ENCODE data around the gene ME3. TPM values are rescaled to one million over a fixed set of nuclear protein-coding genes. Genes with fewer than 3 reads are reported as not detected.
A peak's percentile ranks its signal among the peaks of the same experiment; 100 is the strongest.
"Not testable (repeated sequence)": the region's sequence is repeated elsewhere in the genome, so short reads cannot be mapped to it uniquely, and the experiment has no call there.

ME3 gene
- total RNA-seq, 1 experiment from 2014 or later, result 33.8 TPM

DNA sequence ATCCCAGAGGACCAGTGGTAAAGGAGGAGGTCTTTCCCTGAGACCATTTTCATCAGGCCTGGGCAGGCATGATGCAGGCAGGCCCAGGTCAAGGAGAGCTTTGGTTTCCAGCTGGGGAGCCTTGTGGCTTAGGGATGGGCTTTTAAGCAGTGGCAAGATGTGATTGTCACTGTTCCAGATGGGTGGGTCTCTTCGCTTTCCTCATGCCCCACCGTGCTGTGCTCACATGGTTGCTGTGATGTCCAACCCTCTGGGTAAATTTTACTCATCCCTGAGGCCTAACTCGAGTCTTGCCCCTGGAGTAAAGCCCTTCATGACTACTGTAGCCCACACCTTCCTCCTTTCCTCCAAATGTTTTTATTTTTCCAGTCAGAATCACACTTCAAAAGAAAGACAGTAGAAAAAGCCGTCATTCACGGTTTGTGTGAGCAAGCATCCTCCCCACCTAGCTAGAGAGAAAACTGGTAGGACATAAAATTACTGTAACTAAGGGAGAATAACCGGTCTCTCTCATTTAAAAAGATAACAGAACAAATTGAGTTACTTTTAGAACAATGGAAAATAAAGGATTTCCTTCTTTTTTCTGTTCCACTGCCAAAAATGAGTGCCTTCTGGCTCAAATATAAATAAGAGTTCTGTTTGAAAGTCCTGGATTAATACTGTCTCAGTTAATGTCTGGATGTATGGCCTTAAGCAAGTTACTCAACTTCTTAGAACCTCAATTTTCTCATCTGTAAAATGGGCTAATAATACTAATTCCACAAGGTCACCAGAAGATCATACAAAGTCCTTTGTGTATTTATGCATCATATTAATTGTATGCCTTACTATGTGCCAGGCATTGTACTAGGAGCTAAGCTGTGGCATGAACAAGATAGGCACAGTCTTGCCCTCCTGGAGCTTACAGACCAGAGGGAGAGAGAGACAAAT is 84.9 kb downstream of the ME3 start:
- no peak for DNase-seq (ENCODE audit: low read depth)

DNA sequence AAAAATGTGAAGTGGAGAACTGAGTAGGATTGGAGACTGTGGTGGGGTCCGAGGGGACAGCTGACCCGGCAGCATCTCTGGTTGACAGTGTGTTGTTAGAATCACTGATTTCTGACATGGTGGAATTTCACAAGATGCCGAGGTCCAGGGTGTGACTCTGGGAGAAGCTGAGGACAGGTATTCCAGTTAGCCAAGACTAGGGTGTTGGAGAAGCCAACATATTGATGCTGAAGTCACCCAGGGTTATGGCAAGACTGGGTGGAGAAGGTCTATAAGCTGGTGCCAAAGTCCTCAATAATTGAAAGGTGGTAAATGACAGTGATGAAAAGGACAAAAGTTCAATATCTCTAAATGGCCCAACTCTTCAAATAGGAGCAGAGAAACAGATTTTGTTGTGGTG is 86.1 kb downstream of the ME3 start:
- no peak for DNase-seq (ENCODE audit: low read depth)

DNA sequence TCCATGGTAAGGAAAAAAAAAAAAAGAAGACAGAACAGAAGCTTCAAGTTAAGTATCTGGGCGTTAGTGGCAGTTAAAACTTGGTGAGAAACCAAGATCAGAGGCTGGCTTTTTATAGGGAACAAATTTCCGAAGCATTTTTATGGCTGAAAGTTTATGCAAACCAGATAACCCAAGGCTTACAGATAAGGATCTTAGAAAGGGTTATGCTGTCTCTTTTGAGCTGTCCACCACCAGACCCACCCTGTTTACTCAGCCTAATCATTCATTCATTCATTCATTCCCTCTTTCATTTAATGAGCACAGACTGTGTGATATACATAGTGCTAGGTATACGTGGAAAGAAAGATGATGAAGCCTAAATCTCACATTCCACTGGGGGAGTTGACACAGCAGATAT is 89.5 kb downstream of the ME3 start:
- no peak for DNase-seq (ENCODE audit: low read depth)

DNA sequence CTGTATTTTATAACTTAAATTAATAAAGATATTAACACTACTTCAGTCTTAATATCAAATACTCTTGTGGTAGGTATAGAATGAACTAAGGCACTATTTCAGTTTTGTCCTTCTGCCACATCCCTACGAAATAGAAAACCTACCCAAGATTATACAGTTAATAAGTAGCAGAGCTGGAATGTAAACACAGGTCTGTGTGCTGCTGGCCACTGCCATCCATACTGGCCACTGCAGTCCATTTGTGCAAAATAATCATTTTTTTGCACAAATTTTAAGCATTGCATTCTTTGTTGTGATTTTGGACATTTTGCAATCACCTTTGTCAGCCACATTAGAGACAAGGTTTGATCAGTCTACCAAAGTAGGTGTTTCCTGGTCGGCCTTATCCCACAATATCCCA is 91.9 kb downstream of the ME3 start:
- no peak for DNase-seq (ENCODE audit: low read depth)

DNA sequence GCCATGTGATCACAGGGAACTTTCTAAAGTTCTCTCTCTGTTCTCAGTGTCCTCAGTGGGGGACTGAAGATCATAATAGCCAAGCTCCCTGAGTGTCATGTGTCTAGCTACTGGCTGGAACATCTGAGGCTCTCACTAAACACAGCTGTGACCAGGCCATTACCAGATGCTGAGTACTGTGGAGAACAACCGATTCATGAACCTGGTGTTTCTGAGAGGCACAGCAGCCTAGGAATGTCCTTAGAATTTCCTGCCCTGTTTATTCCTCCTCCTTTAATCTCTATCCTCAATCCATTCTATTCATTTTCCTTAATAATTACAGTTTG is 93.0 kb downstream of the ME3 start:
- DNase-seq (ENCODE audit: low read depth), result no peak

DNA sequence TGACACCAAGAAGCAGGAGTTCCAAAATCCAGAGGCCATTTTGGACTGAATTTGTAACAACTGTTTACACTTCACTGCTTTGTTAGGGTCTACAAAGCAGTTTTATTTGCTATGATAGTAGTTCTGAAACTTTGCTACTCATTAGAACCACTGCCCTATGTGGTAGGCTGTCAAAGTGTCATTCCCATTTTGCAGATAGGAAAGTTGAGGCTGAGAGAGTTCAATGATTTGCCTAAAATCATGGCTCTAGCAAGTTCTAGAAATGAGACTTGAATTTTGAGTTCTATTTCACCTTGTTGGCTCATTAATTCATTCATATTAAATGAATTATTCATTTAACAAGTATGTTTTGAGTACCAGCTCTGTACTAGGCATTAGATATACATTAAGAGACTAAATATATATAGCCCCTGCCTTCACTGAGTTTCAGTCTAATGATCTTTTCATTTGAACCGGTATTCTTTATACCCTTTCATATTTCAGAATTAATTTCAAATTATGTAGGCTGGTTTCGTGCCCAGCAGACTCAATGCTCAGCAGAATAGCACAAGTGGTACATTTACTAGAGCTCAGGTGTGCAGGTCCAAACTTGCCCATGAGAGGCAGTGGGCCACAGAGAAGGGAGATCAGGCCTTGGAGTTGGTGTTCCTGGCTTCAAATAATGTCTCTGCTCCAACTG is 93.5 kb downstream of the ME3 start:
- no peak for DNase-seq (ENCODE audit: low read depth)

DNA sequence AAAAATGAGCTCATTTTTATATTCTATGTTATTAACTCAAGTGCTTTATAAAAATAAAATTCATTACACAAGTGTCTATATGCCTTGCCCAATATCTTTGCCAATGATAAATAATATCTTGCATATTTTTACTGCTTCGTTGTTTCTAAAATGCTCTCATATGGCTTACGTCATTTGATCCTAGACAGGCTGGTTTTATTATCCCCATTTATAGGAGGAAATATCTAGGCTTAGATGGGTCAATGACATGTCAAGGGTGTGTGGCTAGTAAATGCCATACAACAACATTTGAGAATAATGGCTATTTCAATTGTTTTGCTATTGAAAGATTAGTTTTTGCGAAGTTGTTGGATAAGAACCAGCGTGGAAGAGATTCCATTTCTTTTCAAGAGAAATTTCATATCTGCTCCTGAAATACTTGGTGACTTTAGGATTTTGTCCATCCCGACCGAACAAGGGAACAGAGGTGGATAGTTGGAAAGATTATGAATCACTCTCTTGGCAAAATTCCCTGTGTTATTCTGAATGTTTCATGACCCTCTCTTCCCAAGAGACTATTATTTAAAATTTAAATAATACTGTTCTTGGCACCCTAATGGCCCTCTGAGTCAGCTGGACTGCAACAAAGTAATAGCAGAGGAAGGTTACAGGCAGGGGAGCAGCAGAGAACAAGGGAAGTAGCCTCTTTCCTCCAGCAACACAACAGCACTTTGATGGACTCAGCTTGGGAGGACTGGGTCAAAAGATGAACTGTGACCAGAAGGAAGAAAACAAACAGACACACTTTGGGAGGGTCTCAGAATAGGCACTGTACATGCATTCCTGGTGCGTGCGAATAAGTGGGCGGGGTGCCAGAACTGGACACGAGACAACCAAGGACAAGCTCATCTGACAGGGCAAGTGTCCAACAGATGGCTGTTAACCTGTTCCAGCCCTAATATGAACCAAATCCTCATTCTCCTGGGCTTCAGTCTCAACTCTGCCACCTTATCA is 94.5 kb downstream of the ME3 start:
- peak; percentile 84 for DNase-seq (ENCODE audit: low read depth)

DNA sequence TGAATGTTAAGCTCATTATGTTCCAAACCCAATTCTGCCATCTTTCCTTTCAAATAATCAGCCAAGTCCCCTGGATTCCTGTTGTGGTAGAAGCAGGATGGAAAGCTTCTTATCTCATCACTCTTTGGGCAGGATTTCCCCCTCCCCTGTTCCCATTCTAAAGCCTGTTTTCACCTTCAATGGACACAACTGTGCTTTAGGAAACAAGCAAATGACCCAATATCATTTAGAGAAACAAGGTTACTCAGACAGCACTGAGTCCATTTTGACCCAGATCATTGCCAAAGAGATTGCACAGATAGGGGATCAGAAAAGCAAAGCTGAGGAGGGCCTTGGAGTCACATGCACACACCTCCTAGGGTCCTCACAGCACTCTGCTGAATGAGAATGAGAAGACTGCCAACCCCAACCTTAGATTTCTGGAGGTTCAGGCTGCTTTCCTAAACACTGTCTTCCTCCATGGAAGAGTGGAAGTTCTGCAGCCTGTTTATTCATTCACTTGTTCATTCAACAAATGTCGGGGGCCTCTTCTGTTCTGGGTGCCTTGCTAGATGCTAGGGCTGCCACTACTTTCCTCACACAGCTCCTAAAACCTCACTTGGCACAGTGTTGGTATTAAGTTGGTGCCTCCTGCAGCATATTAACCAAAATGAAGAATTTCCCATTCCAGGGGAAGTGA is 95.3 kb downstream of the ME3 start:
- no peak for DNase-seq (ENCODE audit: low read depth)

DNA sequence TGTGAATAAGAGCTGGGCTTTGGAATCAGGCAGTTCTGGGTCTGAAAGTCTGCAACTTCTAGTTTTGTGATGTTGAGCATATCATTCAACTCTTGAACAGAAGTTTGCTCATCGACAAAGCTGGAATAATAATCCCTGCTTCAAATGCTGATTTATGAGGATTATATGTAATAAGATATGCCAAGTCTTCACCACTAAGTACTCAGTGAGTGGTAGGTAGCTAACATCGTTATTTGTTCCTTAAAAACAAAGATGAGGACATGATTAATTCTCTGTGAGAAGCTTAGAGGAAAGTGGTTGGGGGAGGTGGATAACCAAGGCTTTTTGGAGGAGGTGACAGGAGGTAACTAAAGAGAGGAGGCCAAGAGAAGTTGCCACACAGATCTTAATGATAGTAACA is 96.5 kb downstream of the ME3 start:
- DNase-seq (ENCODE audit: low read depth), result no peak

DNA sequence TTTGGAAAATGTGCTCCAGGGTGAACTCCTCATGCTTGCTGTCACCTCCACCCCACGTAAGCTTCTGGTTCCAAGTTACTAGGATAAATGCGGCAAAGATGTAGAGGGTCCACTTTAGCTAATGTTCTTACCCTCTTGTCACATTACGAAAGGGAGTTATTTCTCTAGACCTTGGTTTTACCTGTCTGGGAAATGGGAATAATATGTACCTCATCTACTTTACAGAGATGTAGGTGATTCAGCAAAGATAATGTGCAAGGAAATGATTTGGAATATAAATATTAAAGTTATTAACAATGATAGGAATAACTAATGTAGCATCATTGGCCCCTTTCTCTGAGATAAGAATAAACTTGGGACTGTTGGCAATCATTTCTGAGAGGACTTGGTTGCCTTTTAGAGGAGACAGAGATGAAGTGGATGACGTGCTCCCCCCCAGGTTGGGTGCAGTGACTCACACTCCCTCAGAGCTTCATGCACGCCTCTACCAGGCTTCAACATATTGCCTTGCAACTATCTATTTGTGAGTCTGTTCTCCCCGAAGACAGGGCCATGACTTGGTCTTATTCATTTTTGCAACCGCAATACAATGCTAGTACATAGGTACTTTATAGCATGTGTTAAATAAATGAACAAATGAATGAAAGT is 97.1 kb downstream of the ME3 start:
- peak; percentile 92 for DNase-seq (ENCODE audit: low read depth)

DNA sequence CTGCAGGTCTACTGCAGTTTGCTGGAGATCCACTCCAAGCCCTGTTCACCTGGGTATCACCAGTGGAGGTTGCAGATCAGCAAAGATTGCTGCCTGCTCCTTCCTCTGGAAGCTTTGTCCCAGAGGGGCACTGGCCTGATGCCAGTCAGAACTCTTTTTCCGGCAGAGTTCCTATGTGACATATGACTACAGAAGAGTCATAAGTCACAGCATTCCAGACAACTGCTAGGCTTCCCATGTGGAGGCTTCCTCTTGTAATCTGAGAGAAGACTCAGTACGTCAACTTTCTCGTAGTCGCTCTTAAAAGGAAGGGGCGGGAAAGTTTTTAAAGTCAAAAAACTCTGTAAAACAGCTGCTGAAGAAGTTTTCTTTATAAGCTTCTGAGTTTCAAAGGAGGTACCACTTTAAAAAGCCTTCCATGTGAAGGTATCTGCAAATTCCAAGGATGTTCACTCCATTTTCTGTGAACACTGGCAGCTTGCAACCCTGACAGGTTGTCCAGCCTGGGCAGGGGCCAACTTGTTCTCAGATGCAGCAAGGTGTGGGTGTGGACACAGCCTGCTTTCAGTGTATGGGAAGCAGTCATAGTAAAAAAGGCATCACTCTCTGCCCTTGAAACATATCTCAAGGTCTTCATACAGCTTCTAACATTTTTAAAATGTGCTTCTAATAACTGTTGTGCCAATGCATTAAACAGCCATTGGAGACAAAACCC is 97.8 kb downstream of the ME3 start:
- DNase-seq (ENCODE audit: low read depth), result peak; percentile 59

DNA sequence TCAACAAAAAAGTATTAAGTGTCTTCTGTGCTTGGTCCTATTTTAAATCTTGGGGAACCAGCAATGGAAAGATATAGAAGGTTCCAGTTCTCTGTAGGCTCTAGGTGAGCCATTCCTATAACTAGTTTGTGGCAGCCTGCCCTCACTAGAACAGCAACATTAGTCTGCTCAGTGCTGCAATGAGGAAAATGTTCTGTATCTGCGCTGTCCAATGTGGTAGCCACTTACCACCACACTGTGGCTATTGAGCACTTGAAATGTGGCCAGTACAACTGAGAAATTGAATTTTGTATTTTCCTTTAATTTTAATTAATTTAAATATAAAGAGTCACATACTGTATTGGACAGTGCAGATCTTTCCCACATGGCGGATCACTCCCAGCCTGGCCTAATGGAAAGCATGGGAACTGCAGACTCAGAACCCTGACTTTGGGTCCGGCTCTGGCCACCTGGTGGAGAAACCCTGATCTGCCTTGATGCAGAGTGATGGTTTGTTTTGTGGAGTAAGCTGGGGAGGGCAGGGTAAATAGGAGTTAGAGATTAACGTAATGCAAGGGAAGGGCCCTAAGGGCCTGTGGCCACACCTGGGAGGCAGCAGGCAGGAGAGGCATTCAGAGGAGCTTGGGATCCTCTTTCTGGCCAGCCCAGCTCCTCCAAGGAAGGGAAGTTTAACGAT is 101.0 kb downstream of the ME3 start:
- DNase-seq (ENCODE audit: low read depth), result peak; percentile 80

DNA sequence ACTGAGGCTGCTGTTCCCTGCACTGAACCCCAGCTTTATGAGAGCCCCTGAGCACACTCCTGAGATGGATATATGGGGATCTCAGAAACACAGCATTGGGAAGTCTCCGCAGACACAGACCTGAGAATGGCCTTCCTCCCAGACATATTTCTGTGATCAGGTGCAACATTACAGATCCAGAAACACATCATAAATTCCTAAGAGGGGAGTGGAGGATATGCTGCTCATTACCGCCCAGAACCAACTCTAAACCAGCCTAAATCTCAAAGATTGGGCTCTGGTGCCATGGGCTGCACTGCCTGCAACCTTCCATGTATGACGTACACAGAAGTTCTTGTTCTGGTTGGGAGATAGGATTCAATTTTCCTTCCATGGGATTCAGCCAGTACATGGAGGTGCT is 102.0 kb downstream of the ME3 start:
- no peak for DNase-seq (ENCODE audit: low read depth)

DNA sequence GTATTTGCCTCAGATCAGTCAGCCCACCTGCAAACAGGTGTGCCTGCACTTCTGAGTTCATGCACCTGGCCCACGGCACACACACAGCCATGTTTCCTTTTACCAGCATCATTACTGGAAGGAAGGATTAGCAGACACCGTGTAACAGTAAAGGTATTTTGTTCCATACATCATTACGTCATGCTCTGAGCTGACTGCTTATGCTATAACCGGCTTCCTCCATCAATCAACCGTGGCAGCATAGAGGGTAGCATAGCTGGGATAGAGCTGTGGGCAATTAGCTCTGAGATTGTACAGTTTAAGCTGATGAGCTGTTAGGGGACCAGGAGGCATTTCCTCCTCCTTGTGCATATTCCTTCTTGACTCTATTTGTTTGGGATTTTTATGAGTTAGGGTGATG is 102.4 kb downstream of the ME3 start:
- DNase-seq (ENCODE audit: low read depth), result peak; percentile 60

DNA sequence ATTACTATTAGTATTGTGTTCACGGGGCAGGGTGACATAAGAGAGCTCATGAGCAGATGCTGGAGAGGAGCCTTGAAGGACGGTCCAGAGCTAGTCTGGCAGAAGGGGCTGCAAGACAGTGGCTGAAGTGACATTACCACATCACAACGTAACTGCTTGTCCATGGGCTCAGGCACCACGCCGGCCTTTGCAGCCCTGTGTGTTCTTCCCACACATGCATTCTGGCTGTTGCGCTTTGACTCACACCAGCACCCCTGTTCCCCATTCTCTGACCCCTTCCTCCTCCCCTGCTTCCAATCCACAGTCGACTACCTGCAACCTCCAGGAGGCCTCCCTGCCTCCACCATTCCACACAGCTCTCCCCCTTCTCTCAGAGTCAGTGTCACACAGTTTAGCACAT is 103.3 kb downstream of the ME3 start:
- DNase-seq (ENCODE audit: low read depth), result no peak

DNA sequence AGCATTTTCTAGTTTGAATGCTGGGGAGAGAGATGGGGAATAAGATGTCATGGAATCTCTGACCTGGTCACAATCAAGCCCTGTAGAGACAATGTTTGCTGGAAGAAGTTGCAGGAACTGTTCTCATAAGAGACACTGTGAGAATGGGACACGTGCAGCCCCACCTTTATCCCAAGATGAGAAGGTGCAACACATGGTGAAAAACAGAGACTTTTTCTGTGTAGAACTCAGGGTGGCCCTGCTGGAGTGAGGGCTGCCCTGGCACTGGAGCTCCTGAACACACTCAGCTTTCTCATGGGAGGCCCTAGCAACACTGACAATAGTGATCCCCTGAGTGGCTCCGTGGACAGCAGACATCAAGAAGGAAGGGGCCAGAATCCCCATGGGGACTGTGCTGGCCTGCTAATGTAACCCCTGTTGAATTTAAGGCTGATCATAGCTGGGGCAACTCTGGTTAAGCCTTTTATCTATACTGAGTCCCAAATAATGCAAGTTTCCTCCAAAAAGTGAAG is 106.6 kb downstream of the ME3 start:
- no peak for DNase-seq (ENCODE audit: low read depth)

DNA sequence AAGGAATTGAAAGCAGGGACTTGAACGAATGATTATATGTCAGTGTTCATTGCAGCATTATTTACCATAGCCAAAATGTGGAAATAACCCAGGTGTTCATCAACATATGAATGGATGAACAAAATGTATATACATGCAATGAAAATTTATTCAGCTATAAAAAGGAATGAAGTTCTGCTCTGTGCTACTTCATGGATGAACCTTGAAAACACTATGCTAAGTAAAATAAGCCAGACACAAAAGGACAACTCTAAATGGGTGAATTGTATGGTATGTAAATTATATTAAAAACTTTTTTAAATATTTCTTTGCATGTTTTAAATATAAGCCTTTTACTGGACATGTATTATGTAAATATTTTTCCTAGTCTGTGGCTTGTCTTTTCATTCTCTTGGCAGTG is 107.0 kb downstream of the ME3 start:
- DNase-seq (ENCODE audit: low read depth), result no peak

DNA sequence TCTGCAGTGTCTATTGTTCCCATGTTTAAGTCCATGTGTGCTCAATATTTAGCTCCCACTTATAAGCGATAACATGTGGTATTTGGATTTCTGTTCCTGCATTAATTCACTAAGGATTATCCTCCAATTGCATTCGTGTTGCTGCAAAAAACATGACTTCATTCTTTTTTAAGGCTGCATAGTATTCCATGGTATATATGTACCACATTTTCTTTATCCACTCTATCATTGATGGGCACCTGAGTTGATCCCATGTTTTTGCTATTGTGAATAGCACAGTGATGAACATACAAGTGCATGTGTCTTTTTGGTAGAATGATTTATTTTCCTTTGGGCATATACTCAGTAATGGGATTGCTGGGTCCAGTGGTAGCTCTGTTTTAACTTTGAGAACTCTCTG is 109.6 kb downstream of the ME3 start:
- DNase-seq (ENCODE audit: low read depth), result not testable (repeated sequence)

DNA sequence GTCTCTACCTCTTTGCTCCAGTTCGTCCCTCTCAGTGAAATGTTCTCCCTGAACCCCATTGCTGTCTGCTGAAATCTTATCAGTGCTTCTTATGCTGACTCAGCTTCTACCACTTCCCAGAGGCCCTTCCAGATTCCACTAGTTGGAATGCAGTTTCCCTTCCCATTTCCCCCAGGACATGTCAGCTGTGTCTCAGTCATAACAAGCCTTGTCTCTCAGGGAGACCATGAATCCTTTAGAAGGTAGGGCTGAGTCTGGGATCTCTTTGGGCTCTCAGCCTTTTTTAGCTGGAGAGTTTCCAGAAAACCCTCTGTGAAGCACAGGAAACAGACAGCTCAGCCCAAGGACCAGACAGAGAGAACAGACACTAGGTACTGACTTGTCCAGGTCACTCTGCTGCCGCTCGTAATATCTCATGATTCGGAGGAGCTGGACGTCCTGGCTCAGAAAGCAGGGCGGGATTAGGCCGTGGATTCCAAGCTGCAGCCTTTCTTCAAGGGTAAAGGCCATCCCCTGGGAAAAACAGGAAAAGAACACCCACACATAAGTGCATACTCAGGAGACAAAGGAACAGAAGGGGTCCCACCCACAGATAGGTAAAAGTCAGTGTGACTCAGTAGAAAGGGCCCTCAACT is 113.0 kb downstream of the ME3 start:
- DNase-seq (ENCODE audit: low read depth), result peak; percentile 79
